Transverse colon (tissue), 4 donors: ENCODE results near the gene TGFBI. TPM values are rescaled to one million over a fixed set of nuclear protein-coding genes. Genes with fewer than 3 reads are reported as not detected.
A peak's percentile ranks its signal among the peaks of the same experiment; 100 is the strongest.

Experiments used
- DNase-seq: peaks from one replicate; pipeline ENCODE4 v3.0.0-alpha.2; 2019
- H3K27ac ChIP-seq, 4 donors: fragments of 200-600 bp; sonication (generic); 2 replicates each; pipeline ENCODE4 v1.5.1; 2016 to 2018; ENCODE audit warnings: inconsistent platforms in 4 of 4
- H3K27me3 ChIP-seq: fragments of 200-600 bp; sonication (generic); 2 replicates; pipeline ENCODE4 v1.5.1; 2017; ENCODE audit warnings: inconsistent platforms
- H3K36me3 ChIP-seq, 4 donors: fragments of 200-600 bp; sonication (generic); 2 replicates each; pipeline ENCODE4 v1.5.1; 2017 to 2019; ENCODE audit warnings: inconsistent platforms in 4 of 4
- H3K4me1 ChIP-seq, 4 donors: fragments of 200-600 bp; sonication (generic); 2 replicates each; pipeline ENCODE4 v1.5.1; 2017 to 2020; ENCODE audit warnings: inconsistent platforms in 4 of 4
- H3K4me3 ChIP-seq, 4 donors: fragments of 200-600 bp; sonication (generic); 1 replicate in 1 of 4; 2 replicates in 3 of 4; pipeline versions ENCODE4 v1.5.1 to v1.6.1; 2017 to 2019; ENCODE audit warnings: inconsistent platforms in 4 of 4
- H3K9me3 ChIP-seq, 2 donors: fragments of 200-600 bp; sonication (generic); 2 replicates each; pipeline ENCODE4 v1.5.1; 2017 to 2019; ENCODE audit warnings: inconsistent platforms in 2 of 2
- EP300 ChIP-seq: sonication (generic); formaldehyde crosslinking; IDR thresholded peaks from one replicate; pipeline ENCODE4 v1.6.1; 2017; ENCODE audit warnings: antibody characterized with exemption, low read depth
- POLR2A ChIP-seq: fragments of 450-650 bp; IDR thresholded peaks from one replicate; pipeline ENCODE4 v1.6.1; 2016; ENCODE audit warnings: antibody characterized with exemption, mild to moderate bottlenecking, moderate library complexity
- POLR2AphosphoS5 ChIP-seq, 3 donors: sonication (generic); formaldehyde crosslinking; IDR thresholded peaks; one replicate each; pipeline ENCODE4 v1.6.1; 2016; ENCODE audit warnings: antibody characterized with exemption in 3 of 3
- WGBS, 2 donors: methylation state at CpG; one replicate each; pipeline ENCODE4 v1.1.5; 2018; ENCODE audit warnings: low coverage in 1 of 2; 5-methylcytosine and 5-hydroxymethylcytosine counted together
- in situ Hi-C, 4 donors: fragments of 200-750 bp; cut with MboI; loops; one replicate each; pipeline versions ENCODE4 v1.15.0 to v1.15.1; 2017; ENCODE audit warnings: low sequenced_read_pairs in 3 of 4, low pct_ligation_motif_present in 1 of 4, low pct_unique_long_range_greater_than_20kb in 1 of 4
- intact Hi-C: fragments of 100-400 bp; cut with DNase I; formaldehyde crosslinking; loops from one replicate; pipeline ENCODE4 v1.15.1; 2023; ENCODE audit warnings: low total_unique reads
- total RNA-seq, 4 donors: library from RNA; depleted of rRNA; stranded (reverse); fragments of >200 nt; gene quantifications; one replicate each; pipeline ENCODE4 v1.1.0, GENCODE V29; 2016
- TF ChIP-seq, protein P1 (sequence below), 5 experiments: fragments of 200-600 bp in 3 of 5; fragments of 450-650 bp in 2 of 5; sonication (generic) in 3 of 5; IDR thresholded peaks; 1 replicate in 2 of 5; 2 replicates in 3 of 5; pipeline ENCODE4 v1.5.1; 2016 to 2017; ENCODE audit warnings: antibody characterized with exemption in 5 of 5, inconsistent platforms in 3 of 5, mild to moderate bottlenecking in 2 of 5, moderate library complexity in 1 of 5

The TGFBI gene
- total RNA-seq, 4 donors from 2014 or later = 22.4 to 79.6 (median 29.8) TPM

DNA sequence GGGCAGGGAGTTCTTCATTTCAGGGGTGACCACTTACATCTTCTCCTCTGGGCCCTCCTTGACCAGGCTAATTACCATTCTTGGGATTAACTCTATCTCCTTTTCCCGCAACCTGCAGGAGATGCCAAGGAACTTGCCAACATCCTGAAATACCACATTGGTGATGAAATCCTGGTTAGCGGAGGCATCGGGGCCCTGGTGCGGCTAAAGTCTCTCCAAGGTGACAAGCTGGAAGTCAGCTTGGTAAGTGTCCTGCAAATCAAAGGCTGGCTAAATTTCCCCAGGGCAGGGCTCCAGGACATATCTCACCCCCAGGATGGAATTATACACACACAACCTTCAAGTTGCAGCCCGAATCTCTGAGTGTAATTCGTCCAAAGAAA lies 30.2 kb downstream of the TGFBI start:
- Histone ChIP-seq H3K4me3 (no peak overlapping the region), H3K4me1 (peaks cover 10 to 28% (median 21%) of the 10 kb centered on the region in 4 donors), H3K9me3 (no peaks in the 10 kb centered on the region), H3K27me3 (no peaks in the 10 kb centered on the region), H3K27ac (peak overlapping the region; percentile 67 to 85 (median 78)), H3K36me3 (no peaks in the 10 kb centered on the region)
- in situ Hi-C loops (loop anchor here in 1 of 4 donors (25.0 kb wide), 1 partner anchor 122 kb away; no protein-coding TSS in a partner anchor), intact Hi-C loops (loop anchor here (5.0 kb wide), 1 partner anchor 37 kb away; no protein-coding TSS in a partner anchor)
- no peak for DNase-seq
- WGBS, 2 donors = 68 to 89% methylated on average over 4 to 6 of the region's 6 CpGs
- TF ChIP-seq EP300 (no peak), POLR2A (no peak), POLR2AphosphoS5 (IDR thresholded peaks at IDR 0.05) (no peak)
- TF ChIP-seq, protein P1, sequence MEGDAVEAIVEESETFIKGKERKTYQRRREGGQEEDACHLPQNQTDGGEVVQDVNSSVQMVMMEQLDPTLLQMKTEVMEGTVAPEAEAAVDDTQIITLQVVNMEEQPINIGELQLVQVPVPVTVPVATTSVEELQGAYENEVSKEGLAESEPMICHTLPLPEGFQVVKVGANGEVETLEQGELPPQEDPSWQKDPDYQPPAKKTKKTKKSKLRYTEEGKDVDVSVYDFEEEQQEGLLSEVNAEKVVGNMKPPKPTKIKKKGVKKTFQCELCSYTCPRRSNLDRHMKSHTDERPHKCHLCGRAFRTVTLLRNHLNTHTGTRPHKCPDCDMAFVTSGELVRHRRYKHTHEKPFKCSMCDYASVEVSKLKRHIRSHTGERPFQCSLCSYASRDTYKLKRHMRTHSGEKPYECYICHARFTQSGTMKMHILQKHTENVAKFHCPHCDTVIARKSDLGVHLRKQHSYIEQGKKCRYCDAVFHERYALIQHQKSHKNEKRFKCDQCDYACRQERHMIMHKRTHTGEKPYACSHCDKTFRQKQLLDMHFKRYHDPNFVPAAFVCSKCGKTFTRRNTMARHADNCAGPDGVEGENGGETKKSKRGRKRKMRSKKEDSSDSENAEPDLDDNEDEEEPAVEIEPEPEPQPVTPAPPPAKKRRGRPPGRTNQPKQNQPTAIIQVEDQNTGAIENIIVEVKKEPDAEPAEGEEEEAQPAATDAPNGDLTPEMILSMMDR (IDR thresholded peaks at IDR 0.05) = no peak

DNA sequence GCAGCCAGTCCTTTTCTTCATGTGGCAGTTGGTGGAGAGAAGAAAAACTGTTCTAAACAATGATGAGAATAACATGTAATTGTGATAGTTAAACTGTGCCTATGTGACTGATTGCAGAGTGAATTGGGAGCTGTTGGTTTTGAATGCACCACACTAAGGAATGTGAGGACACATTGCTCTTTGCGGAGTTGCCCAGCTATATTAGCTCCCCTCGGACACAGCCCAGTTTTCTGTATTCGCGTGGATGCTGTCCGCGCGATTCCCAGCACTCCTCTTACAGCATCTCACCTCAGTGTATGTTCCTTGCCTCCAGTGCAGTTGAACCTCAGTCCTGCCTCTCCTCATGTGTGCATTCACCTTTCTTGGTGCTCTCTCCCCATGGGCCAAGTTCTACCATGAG lies 32.2 kb downstream of the TGFBI start:
- Histone ChIP-seq H3K9me3 (no peaks in the 10 kb centered on the region), H3K27ac (no peak overlapping the region), H3K36me3 (no peaks in the 10 kb centered on the region), H3K4me1 (peaks cover 11 to 30% (median 20%) of the 10 kb centered on the region in 4 donors), H3K27me3 (no peaks in the 10 kb centered on the region), H3K4me3 (no peak overlapping the region)
- TF ChIP-seq EP300 = no peak
- TF ChIP-seq, protein P1 (IDR thresholded peaks at IDR 0.05) = no peak
- no peak for TF ChIP-seq POLR2AphosphoS5 (IDR thresholded peaks at IDR 0.05)
- TF ChIP-seq POLR2A = no peak
- in situ Hi-C loops (loop anchor here in 2 of 4 donors (10.0 to 25.0 kb wide), 2 partner anchors 106 to 124 kb away; partner anchors contain the start of gene LECT2 (in 1 of the 2)), intact Hi-C loops (loop anchor here (10.0 kb wide), 1 partner anchor 116 kb away; no protein-coding TSS in a partner anchor)
- 95 to 100% methylated on average over 3 to 7 of the region's 7 CpGs for WGBS, 2 donors
- DNase-seq = no peak

DNA sequence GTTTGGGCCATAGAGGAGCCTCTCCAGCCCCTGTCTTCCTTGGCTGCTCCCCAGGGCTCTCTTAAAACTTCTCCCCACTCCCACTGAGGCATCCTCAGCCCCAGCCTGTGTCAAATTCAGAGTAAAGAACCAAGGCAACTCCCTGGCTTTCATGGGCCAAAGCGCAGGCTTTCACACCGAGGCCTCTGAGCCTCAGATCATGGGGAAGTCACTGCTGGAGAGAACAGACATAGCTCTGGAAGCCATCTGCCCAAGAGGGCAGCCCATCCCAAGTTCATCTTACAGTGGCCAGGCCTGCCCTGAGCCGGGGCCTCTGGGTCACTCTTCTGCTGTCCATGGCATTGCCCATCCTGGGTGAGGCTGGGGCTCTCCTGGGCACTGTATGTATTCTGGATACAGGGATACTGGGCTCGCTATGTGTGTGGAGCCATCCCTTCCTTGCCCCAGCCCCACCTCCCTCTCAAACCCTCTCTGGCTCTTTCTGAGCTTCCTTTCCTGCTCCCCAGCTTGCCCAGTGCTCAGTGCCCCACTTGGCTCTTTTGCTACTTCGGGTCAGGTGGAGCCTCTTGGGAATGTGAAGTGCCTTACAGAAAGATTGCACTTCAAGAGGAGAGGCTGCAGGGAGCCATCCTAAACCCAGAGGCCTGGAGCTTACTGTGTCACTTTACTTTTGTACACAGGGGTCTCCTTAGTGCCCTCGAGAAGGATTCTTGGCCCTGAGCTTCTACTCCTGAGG lies 33.0 kb downstream of the TGFBI start:
- no peak overlapping the region for H3K27ac ChIP-seq
- intact Hi-C loops = loop anchor here (10.0 kb wide), 1 partner anchor 117 kb away; no protein-coding TSS in a partner anchor
- TF ChIP-seq, protein P1 (IDR thresholded peaks at IDR 0.05) = no peak
- TF ChIP-seq POLR2AphosphoS5 (IDR thresholded peaks at IDR 0.05) (no peak), EP300 (no peak), POLR2A (no peak)

More for the DNA sequence above, 33.0 kb downstream of the TGFBI start:
- 94% methylated on average over 6 of the region's 6 CpGs; no CpG with 5 or more reads in 1 of the 2 donors for WGBS, 2 donors
- Histone ChIP-seq H3K4me1 (peaks cover 12 to 29% (median 18%) of the 10 kb centered on the region in 4 donors), H3K9me3 (no peaks in the 10 kb centered on the region), H3K4me3 (no peak overlapping the region), H3K27me3 (no peaks in the 10 kb centered on the region), H3K36me3 (no peaks in the 10 kb centered on the region)
- no peak for DNase-seq
- in situ Hi-C loops = loop anchor here in 2 of 4 donors (10.0 to 25.0 kb wide), 2 partner anchors 107 to 124 kb away; partner anchors contain the start of gene LECT2 (in 1 of the 2)
